ENCODE results near the gene WTAP. TPM values are rescaled to one million over a fixed set of nuclear protein-coding genes. Genes with fewer than 3 reads are reported as not detected.

Gene WTAP
- 132 TPM for total RNA-seq

DNA sequence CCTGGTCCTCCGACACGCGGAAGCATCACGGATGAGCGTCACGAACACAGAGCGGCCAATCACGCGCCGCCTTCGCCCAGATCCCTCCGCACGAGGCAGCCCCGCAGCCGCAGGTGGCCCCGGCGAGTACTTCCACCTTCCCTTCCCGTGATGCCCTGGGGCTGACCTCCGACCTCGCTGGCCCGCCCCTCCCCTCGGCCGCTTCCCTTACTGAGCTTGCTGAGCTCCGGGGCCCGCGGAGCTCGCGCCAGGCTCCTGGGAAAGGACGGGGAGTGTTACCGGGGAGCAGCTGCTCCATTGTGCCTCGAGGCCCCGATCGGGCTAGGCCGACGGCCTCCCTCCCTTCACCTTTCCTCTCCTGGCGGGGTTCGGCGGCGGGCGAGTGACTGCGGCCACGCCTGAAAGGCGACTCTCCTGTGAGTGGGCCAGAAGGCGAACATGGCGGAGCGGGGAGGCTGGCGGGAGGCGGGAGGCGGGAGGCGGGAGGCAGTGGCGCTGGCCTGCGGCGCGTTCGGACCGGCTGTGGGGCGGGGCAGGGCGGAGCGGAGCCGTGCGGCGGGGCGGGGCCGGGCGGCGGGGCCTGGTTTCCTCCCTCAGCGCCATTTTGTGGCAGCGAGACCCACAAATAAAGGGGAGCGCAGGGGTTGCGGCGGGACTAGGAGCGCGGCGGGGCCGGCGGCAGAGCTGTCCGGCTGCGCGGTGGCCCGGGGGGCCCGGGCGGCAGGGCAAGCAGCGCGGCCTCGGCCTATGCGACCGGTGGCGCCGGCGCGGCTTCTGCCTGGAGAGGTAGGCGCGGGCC is at the start of gene WTAP:
WTAP (plus strand) TSS at position 589 of the 799 bp plus-strand sequence. CDS start 8,760 bp downstream, outside the sequence.

DNA sequence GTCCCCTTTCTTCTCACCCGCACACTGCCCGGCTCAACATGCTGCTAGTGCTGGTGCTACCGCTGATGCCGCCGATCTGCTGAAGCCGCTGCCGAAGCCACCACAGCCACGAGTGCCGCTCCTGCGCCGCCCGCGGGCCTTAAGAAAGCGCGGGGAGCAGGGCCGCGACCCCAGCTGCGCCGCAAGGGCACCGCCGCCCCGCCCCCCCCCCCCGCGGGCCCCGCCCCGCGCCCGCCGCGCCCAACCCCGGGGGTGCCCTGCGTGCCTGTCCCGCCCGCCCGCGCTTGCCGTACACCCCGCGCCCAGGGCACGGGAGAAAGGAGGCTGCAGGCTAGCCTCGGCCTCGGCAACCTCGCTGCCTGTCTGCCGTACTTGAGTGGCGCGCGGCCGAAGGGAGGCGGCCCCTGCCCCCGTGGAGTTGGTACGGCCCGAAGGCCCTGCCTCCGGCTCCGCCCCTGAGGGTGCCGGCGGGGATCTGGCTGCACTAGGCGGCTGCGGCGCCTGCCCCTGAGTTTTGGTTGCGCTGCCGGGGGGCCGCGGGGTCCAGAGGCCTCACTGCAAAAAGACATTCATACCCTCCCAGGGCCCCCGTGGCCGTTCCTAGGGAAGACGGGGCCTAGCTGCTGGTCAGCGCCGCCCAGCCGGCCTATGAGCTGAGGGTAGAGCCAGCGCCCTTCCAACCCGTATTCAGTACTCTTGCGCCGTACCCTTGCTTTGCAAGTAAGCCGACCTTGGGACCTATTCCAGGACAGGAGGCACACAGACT is 34.0 kb upstream of the WTAP start, which contains the start of gene SOD2:
SOD2 (minus strand) TSS at position 114 of the 766 bp plus-strand sequence; CDS start at position 40, 74 bp downstream.

DNA sequence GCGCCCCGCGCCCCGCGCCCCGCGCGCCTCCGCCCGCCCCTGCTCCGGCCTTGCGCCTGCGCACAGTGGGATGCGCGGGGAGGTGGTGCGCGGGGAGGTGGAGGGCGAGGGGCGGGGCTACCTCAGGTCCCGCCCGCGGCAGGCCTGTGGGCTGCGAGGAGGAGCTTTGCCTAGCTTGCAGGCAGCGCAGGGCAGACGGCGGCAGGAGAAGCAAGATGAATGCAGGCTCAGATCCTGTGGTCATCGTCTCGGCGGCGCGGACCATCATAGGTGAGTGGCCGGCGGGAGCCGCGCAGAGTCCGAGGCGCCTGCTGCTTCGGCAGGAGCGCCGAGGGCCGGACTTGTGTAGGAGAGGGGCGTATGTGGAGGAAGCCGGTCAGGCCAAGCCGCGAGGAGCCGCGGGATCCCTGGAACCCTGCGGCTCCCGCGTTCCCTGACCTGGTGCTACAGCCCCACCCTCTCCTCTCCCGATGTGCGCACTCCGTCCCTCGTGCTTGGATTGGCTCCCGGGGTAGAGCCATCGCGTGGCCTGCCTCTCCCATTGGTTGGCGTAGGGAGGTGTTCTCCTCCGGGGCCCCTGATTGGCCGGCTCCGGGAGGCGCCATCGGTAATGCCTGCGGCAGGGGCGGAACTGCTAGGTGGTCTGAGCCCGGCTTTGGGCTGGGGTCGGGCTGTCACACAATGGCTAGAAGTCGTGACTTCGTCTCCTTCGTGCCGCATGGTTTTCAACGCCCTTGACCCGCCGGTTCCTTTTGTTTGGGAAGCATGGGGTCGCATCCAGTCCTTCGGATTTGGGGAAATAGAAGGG is 34.8 kb downstream of the WTAP start, which contains the start of gene ACAT2:
ACAT2 (plus strand) TSS at position 173 of the 808 bp plus-strand sequence; CDS start at position 216, 43 bp downstream.

DNA sequence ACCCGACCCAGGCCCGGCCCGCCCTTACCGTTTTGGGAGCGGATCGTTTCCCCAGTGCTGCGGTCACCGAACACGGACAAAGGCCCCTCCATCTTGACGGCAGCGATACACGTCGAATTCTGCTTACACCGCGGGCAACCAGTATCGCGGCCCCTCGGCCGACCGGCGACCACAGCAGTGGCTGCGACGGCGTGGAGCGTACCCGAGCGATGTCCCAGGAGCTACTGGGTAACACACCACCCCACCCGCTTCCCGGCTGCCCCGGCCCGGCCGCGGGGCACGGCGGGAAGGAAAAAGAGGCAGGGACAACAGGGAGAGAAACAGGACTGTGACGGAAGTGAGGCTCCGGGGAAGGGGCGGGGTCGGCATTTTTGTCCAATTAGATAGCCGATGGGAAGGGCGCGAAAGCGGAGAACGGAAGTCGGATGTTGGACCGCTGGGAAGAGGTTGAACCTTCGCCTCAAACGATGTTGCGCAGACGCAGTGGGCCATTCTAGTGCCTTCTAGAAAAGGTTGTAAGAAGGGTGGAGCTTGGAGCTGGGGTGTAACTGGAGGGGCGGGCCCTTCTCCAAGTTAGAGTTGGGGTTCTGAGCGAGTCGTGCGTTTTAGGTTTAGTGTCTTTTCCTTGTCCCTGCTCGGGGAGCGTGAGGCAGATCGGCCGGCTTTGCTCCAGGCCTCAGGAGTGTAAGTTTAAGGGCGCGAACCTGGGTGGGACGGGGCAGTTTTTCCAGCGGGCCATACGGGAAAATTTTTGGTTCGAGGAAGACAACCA is 62.3 kb downstream of the WTAP start, which contains the start of gene TCP1:
TCP1 (minus strand) TSS at position 226 of the 772 bp plus-strand sequence; CDS start at position 92, 134 bp downstream.

DNA sequence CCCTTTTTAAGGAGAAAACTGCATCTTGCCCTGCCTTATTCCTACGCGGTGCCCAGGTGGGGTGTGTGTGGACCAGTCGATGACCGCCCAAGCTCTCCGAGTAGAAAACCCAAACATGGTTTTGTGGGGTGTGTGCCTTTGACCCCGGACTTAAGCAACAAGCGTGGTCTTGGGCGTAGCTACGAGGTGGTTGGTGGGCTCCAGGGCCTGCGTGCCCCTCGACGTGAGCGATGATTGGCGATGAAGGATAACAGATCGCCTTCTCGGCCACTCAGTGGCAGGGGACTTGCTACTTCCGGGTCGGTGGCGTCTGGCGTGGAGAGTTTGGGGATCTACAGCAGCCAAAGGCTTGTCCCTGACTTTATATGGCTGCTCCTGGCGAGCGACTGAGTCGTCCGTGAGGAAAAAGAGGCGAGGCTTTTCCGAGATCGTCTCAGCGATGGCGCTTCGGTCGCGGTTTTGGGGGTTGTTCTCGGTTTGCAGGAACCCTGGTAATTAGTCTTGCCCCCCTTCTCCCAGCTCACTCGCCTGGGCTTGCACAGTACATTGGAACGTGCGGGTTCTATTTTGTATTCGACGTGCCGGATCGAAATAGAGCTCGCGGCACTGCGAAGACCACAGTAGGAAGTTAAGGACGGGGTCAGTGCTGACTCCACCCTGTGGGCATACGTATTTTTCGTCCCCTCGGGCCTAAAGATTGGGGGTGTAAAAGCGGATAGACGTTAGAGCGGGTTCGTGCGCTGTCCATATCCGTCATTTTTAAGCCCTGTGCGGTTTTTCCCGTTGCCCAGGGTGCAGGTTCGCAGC is 63.0 kb downstream of the WTAP start, which contains the start of gene MRPL18:
MRPL18 (plus strand) TSS at position 319 of the 807 bp plus-strand sequence; CDS start at position 440, 121 bp downstream.

DNA sequence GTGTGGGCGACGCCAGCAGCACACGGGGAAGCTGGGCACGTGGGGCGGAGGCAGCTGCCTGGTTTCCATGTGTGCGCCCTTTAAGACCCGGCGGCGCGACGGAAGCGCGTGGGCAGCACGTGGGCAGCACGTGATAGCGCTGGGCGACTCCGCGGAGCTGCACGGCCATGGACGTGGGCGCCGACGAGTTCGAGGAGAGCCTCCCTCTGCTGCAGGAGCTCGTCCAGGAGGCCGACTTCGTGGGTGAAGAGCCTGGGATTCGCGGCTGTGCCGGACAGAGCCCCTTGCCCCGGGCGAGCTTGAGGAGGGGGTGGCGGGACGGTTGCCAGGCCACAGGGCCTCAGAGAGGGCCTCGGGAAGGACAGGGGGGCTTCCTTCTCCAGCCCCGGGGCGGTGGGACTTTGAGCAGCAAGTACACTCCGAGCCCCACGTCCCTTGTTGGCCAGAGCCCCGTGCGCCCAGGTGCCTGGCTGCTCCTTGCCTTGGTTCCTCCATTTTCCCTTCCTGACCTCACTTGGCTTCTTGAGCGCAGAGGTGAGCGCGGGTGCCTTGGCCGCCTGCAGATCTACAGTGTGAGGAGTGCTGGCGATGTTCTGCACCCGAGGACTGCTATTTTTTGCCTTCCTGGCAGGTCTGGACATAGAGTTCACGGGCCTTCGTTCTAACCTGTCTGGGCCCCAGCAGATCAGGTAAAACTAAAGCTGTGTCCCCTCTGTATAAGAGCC is 73.0 kb downstream of the WTAP start, which contains the start of gene PNLDC1:
PNLDC1 (plus strand) TSS at position 136 of the 725 bp plus-strand sequence; CDS start at position 168, 32 bp downstream.

Small RNA genes lying within 50 kb of the gene (small RNA-seq; reads per million reads assigned to genes)
- gene RNU4ATAC18P (ENCODE audit: low replicate concordance) = not detected
- 61.4 reads per million, percentile 95 among the genes with 10 or more reads in this experiment for gene SNORA20 (ENCODE audit: low replicate concordance)
- not detected for gene SNORA29 (ENCODE audit: low replicate concordance)

Other genes with a start within 250 kb of the WTAP start
- 28.2 TPM for gene SOD2, start 34.3 kb upstream of the WTAP start, total RNA-seq
- 81.4 TPM for gene ACAT2, start 34.5 kb downstream of the WTAP start, total RNA-seq
- 270 TPM for gene TCP1, start 62.1 kb downstream of the WTAP start, total RNA-seq
- gene MRPL18, start 63.0 kb downstream of the WTAP start, total RNA-seq = 46.6 TPM
- gene PNLDC1, start 72.8 kb downstream of the WTAP start, total RNA-seq = not detected
- 0.31 TPM for gene MAS1, start 163.5 kb downstream of the WTAP start, total RNA-seq
- 42.9 TPM for gene IGF2R, start 241.6 kb downstream of the WTAP start, total RNA-seq